GM20000 (cell line): ENCODE data around the gene HPS5.

Source experiments
- DNase-seq: peaks from one replicate; pipeline ENCODE4 v3.0.0; 2012; ENCODE audit warnings: low spot score
- CTCF ChIP-seq: IDR thresholded peaks from 2 replicates; pipeline ENCODE4 v1.5.1; 2012; ENCODE audit warnings: mild to moderate bottlenecking, control low read depth; ENCODE audit errors: extremely low read depth, missing control alignments

The HPS5 gene

GRCh38 chr11:18294862-18295261, 27.1 kb downstream of the HPS5 start:
- no peak for TF ChIP-seq CTCF
- DNase-seq = no peak

GRCh38 chr11:18288911-18289310, 33.0 kb downstream of the HPS5 start:
- TF ChIP-seq CTCF = no peak
- DNase-seq = no peak

GRCh38 chr11:18285841-18286240, 36.1 kb downstream of the HPS5 start:
- no peak for DNase-seq
- TF ChIP-seq CTCF = no peak

- TF ChIP-seq CTCF = no peak
- DNase-seq = no peak
Measured at GRCh38 chr11:18282626-18283025, 39.3 kb downstream of the HPS5 start.

- DNase-seq = peak; percentile 60
- no peak for TF ChIP-seq CTCF
Measured at GRCh38 chr11:18280438-18281045, 41.4 kb downstream of the HPS5 start.

GRCh38 chr11:18277565-18278271, 44.2 kb downstream of the HPS5 start:
- DNase-seq = no peak
- no peak for TF ChIP-seq CTCF

- no peak for TF ChIP-seq CTCF
- no peak for DNase-seq
Measured at GRCh38 chr11:18271206-18271605, 50.7 kb downstream of the HPS5 start.
